ENCODE measurements around the gene HOXB8.

Gene HOXB8

DNA sequence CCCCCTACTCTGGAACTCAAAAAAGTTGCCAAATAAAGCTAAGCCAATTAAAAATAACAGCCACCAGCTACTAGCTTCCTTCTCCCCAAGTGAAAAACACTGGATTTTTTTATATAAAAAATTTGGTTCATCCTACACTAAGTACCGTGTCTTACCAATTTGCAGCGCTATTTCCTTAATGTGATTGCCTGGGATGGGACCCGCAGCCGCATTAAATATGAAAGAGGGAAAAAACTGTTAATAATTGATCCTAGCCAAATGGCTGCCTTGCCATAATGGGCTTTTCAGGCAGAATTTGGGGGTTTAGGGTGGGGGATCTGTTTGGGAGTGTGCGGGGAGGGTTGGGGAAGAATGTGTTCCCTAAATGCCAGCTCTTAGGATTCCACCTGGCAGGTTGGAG lies 9.0 kb upstream of the HOXB8 start:
- in situ Hi-C loops (cut with MboI; ENCODE audit: low sequenced_read_pairs): loop anchor here (5.0 kb wide), 1 partner anchor 597 kb away; no protein-coding TSS in a partner anchor
- DNase-seq (ENCODE audit: low spot score in 2 of 2): no peak
- Histone ChIP-seq H3K36me3 (replicated peaks) (no peaks in the 10 kb centered on the region), H3K9me3 (no peaks in the 10 kb centered on the region), H3K4me1 (no peaks in the 10 kb centered on the region), H3K27me3 (ENCODE audit: low read depth) (peaks cover 89% of the 10 kb centered on the region), H3K4me3 (no peak overlapping the region)

DNA sequence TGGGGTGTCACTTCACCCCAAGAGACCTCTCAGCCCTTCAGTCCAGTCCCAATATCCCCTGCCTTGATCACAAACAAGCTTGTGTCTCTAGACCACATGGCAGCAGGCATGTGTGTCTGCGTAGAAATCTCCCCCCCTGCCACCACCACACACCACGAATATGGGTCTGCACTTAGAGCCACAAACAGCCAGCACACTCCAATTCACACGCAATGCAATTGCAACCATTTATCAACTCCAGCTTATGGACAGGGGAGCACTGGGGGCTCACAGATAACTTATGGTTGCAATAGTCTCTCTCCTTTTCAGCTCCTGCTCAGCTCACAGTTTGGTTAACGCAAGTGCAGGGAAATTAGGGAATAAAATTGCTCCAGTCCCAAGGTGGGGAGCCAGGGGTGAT lies 8.5 kb upstream of the HOXB8 start:
- in situ Hi-C loops (cut with MboI; ENCODE audit: low sequenced_read_pairs): loop anchor here (5.0 kb wide), 1 partner anchor 596 kb away; no protein-coding TSS in a partner anchor
- H3K36me3 ChIP-seq (replicated peaks): no peaks in the 10 kb centered on the region
- H3K4me3 ChIP-seq: no peak overlapping the region
- H3K27me3 ChIP-seq (ENCODE audit: low read depth): peaks cover 89% of the 10 kb centered on the region
- DNase-seq (ENCODE audit: low spot score in 2 of 2): no peak
- H3K9me3 ChIP-seq: no peaks in the 10 kb centered on the region
- no peaks in the 10 kb centered on the region; the same call in 1 of the 2 replicates for H3K4me1 ChIP-seq

DNA sequence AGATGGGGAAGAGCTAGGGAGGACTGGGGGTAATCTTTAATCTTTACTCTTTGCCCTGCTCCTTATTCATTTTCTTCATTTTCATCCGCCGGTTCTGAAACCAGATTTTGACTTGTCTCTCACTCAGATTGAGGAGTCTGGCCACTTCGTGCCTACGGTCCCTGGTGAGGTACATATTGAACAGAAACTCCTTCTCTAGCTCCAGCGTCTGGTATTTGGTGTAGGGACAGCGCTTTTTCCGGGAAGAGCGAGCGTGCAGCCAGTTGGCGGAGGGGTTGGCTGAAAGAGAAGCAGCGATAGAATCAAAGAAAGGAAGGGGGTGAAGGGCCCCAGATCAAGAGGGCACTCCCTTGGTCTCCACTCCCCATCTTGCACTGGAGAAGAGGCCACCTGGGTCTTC lies 7.8 kb upstream of the HOXB8 start:
- H3K4me1 ChIP-seq: no peaks in the 10 kb centered on the region; the same call in 1 of the 2 replicates
- DNase-seq (ENCODE audit: low spot score in 2 of 2): no peak
- in situ Hi-C loops (cut with MboI; ENCODE audit: low sequenced_read_pairs): loop anchor here (5.0 kb wide), 1 partner anchor 596 kb away; no protein-coding TSS in a partner anchor
- H3K27me3 ChIP-seq (ENCODE audit: low read depth): peaks cover 88% of the 10 kb centered on the region
- H3K4me3 ChIP-seq: no peak overlapping the region
- no peaks in the 10 kb centered on the region for H3K36me3 ChIP-seq (replicated peaks)
- H3K9me3 ChIP-seq: no peaks in the 10 kb centered on the region

DNA sequence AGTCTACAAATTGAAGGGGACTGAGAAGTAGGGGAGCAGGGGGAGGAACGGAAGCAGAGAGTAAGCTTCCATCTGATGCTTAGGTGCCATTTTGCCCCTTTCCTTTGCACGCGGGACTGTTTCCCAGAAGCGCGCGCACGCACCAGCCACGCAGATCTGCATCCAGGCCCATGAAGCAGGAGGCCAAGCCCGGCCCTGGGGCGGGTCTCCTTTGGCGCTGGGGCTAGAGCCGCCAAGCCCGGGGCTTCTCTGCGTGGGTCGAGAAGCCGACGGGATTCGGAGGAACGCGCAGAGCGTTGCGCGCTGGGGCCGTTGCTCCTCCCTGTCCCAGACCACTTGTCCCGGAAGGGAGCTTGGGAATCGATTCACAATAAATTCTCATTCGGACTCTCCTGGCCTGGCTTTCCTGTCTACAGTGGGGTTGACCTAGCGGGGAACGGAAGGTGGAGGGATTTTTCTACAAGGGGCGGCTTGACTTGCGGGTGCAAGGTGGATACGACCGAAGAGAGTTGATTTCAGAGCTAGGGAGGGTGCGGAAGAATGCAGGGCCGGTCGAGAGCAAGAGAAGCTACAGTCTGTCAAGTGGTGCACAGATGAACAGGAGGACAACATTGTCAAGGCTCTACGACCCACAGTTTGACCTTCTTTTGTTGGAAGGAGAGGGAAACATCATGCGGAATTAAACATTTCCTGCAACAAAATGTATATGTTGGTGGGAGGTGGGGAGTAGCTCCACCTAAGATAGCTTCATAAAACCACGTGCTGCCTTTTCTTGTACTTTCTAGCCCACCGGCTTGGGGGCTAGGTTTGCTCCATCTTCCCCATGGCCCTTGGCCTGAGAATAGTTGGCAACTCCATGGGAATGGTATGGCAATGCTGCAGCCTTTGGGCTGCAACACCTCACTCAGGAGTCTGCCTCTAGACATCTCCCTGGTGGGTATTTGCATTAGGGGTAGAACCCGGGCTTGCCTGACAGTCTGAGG lies 6.6 kb upstream of the HOXB8 start:
- no peaks in the 10 kb centered on the region for H3K36me3 ChIP-seq (replicated peaks)
- no peak overlapping the region for H3K4me3 ChIP-seq
- no peaks in the 10 kb centered on the region for H3K9me3 ChIP-seq
- DNase-seq (ENCODE audit: low spot score in 2 of 2): no peak
- H3K4me1 ChIP-seq: no peaks in the 10 kb centered on the region; the same call in 1 of the 2 replicates
- peaks cover 88% of the 10 kb centered on the region for H3K27me3 ChIP-seq (ENCODE audit: low read depth)
- in situ Hi-C loops (cut with MboI; ENCODE audit: low sequenced_read_pairs): loop anchor here (5.0 kb wide), 1 partner anchor 594 kb away; no protein-coding TSS in a partner anchor

DNA sequence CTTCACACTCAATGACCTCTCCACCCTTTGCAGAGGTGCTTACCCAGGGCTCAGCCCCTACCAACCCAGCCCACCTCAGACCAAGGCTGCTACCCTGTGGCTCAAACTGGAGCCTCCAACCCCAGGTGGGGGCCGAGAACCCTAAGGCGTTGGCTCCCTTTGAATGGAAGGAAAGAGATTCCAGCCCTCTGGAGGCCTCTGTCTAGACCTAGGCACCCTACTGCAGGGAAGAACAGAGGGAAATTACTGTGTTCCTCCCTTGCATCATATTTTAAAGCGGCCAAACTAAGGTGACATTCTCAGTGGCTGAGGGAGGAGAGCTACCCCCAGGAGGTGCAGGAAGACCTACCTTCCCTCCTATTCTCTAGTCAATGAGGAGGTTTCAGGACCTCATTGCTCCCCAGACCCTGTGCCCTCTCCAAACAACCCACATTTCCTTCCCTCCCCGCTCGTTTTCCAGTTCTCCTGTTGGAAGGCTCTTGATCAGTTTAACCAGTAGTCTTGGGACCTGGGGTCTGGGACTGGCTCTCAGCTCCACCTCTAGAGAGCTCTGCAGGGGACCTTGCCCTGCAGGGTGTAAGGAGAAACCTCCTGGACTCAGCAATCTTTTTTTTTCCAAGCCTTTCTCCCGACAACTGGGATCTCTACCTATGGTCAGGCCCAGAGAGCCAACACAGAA lies 5.5 kb upstream of the HOXB8 start:
- in situ Hi-C loops (cut with MboI; ENCODE audit: low sequenced_read_pairs): loop anchor here (5.0 kb wide), 1 partner anchor 593 kb away; no protein-coding TSS in a partner anchor
- H3K9me3 ChIP-seq: no peaks in the 10 kb centered on the region
- no peak for DNase-seq (ENCODE audit: low spot score in 2 of 2)
- no peak overlapping the region for H3K4me3 ChIP-seq
- H3K27me3 ChIP-seq (ENCODE audit: low read depth): peaks cover 92% of the 10 kb centered on the region
- H3K4me1 ChIP-seq: no peaks in the 10 kb centered on the region; the same call in 1 of the 2 replicates
- H3K36me3 ChIP-seq (replicated peaks): no peaks in the 10 kb centered on the region

DNA sequence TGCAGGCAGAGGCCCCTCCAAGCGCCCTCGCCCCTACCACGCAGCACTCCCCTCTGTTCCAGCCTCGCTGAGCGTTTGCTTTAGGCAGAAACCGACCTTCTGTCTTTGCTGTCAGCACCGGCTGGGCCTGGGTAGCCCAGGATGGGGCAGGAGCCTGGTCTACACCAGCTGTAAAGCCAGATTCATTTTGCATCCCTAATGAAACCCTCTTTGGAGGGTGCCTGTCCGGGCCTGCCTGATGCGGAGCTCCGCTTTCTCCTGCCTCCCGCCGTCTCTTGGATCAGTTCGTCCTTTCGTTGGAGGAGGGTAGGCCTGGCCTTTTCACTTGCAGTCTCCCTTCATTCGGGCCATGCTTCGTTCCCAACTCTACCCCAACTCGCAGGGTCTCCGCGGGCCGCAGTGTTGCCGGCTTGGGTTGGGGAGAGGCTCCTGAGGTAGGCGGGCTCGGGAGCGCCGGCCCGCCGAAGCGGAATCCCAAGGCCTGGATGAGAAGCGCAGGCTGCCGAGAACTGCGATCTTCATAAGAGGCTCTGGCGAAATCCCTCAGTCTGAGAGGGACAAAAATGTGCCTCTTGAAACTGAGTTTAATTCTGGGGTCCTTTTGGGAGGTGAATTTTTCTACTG lies 4.8 kb upstream of the HOXB8 start:
- no peaks in the 10 kb centered on the region for H3K36me3 ChIP-seq (replicated peaks)
- no peaks in the 10 kb centered on the region; the same call in 1 of the 2 replicates for H3K4me1 ChIP-seq
- H3K9me3 ChIP-seq: no peaks in the 10 kb centered on the region
- in situ Hi-C loops (cut with MboI; ENCODE audit: low sequenced_read_pairs): loop anchor here (5.0 kb wide), 1 partner anchor 593 kb away; no protein-coding TSS in a partner anchor
- DNase-seq (ENCODE audit: low spot score in 2 of 2): no peak
- H3K27me3 ChIP-seq (ENCODE audit: low read depth): peaks cover 92% of the 10 kb centered on the region
- no peak overlapping the region for H3K4me3 ChIP-seq

DNA sequence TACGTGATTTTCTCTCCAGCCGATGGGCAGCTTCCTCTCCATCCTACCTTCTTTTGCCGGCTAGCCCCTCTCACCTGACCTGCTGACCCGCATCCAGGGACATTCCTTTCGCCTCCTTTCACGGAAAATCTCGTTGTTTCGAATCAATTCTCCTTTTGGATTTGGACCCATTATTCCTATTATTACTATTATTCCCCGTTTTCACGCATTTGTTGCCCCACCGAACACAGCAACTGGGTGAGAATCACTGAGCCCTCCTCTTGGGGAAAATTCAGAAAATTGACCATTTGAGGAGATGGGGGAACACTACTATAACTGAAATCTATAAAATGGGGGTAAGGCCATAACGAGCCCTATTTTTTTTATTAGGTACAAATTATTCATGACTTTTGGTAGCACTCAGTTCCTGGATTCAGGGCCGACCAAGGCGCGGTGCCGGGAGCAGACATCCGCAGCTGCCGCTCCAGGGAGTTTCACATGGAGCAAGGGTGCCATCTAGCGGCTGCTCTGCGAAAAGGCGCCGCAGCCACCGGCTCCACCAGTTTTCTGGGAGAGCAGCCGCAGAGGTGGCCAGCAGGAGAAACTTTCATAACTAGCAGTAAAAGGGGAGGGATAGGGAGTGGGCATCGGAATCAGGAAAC lies 3.3 kb upstream of the HOXB8 start:
- peak; percentile 84 to 90 for DNase-seq (ENCODE audit: low spot score in 2 of 2)
- no peaks in the 10 kb centered on the region for H3K9me3 ChIP-seq
- in situ Hi-C loops (cut with MboI; ENCODE audit: low sequenced_read_pairs): no loop called here
- peaks cover 89% of the 10 kb centered on the region for H3K27me3 ChIP-seq (ENCODE audit: low read depth)
- peak overlapping the region; percentile 15 for H3K4me3 ChIP-seq
- no peaks in the 10 kb centered on the region for H3K36me3 ChIP-seq (replicated peaks)
- H3K4me1 ChIP-seq: no peaks in the 10 kb centered on the region; the same call in 1 of the 2 replicates

DNA sequence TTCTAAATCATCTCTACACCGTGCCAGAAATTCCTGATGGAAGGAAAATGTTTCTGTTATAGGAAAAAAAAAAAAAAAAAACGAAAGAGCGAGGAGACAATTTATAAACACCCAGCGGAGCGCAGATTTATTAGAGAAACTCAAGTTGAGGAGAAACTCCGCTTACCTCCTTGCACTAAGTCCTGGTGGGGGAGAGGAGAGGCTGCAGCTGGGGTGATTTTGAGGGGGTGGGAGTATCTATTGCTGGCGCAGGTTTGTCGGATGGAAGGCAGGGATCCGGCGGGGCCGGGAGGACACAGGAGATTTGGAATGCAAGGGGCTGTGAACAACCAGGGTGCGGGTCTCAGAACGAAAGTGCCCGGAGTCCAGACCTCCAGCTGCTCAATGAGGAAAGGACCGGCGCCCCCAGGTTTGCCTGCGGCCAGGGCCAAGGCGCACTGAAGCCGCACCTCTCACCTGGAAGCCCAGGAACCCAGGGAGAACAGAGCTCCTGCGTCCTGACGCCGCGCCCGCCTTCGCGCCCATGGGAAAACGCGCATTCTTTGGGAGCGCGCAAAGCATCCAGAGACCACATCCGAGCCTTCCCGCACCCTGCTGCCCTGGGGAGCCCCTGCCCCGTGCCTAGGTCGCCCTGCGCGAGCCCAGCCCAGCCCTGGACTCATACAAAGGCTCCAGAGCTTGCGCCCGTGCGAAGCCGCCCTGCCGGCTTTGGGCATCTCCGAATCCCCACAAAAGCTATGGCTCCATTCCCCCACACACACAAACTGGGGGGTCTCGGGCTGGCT lies 2.6 kb upstream of the HOXB8 start:
- Histone ChIP-seq H3K9me3 (no peaks in the 10 kb centered on the region), H3K36me3 (replicated peaks) (no peaks in the 10 kb centered on the region), H3K4me3 (no peak overlapping the region), H3K27me3 (ENCODE audit: low read depth) (peaks cover 82% of the 10 kb centered on the region), H3K4me1 (no peaks in the 10 kb centered on the region; the same call in 1 of the 2 replicates)
- DNase-seq (ENCODE audit: low spot score in 2 of 2): no peak
- in situ Hi-C loops (cut with MboI; ENCODE audit: low sequenced_read_pairs): no loop called here

DNA sequence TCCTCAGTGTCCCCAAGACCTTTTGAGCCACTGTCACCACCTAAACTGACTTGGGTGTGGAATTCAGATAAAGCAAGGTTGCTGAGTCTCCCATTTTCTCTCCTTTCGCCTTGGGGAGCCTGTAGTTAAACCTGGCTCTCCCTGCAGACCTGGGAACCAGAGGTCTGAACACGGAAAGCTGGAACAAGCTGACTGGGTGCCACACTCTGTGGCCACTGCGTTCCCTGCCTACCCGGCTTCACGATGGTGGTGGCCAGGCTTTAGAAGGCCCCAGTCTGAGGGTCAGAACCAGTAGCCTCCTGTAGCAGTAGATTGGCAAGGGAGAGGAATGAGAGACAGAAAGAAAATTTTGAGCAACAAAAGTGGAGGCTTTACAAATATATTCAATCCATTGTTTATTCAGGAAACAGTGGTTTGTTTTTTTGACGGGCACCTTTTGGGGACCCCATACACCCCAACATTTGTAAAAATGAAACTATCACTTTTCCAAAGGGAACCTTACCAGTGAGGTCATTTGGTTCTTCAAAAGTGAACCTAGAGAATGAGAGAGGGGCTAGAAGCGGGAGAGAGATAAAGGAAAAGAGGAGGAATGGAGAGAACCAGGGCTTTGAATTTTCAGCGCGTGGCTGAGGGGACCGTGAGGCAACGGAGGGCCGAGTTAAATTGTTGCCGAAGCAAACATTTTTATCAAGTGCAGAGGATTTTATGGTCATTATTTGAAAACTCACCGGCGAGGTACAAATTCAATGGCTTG lies 1.8 kb upstream of the HOXB8 start:
- in situ Hi-C loops (cut with MboI; ENCODE audit: low sequenced_read_pairs): no loop called here
- Histone ChIP-seq H3K27me3 (ENCODE audit: low read depth) (peaks cover 74% of the 10 kb centered on the region), H3K36me3 (replicated peaks) (no peaks in the 10 kb centered on the region), H3K9me3 (no peaks in the 10 kb centered on the region), H3K4me3 (no peak overlapping the region), H3K4me1 (peaks cover under 1% of the 10 kb centered on the region; the same call in 1 of the 2 replicates)
- no peak for DNase-seq (ENCODE audit: low spot score in 2 of 2)

DNA sequence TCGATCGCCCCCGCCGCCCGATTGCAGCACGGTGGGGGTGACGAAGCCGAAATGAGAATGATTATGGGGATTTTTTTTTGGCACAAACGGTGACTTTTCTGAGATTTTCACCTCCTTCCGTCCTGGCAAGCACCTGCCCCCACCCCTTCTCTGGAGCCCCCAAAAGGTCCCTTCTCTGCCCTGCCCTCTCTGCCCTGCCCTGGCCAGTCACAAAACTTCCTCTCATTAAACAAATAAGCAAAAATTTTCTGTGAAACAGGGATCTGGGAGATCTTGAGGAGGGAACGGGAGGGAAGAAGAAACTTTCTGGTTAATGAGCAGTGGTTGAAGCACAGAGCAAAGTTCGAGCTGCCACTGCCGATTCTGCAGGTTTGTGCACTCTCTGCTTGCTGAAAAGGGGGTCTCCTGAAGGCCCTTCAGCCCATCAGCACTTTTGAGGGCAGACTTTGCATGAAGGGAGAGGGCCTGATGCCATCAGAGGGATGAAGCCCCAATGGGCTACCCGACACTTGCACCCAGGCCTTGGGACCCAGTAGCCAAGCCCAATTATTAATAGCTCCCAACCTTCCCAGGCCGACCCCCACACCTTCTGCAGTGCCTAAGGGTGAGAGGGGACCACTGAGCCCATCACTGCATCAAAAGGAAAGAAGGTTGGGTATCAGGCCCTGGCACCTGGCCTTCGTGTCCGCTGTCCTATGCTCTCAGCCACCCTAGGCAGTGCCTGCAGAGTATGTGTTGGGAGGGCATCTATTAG lies 1.0 kb upstream of the HOXB8 start:
- in situ Hi-C loops (cut with MboI; ENCODE audit: low sequenced_read_pairs): no loop called here

DNA sequence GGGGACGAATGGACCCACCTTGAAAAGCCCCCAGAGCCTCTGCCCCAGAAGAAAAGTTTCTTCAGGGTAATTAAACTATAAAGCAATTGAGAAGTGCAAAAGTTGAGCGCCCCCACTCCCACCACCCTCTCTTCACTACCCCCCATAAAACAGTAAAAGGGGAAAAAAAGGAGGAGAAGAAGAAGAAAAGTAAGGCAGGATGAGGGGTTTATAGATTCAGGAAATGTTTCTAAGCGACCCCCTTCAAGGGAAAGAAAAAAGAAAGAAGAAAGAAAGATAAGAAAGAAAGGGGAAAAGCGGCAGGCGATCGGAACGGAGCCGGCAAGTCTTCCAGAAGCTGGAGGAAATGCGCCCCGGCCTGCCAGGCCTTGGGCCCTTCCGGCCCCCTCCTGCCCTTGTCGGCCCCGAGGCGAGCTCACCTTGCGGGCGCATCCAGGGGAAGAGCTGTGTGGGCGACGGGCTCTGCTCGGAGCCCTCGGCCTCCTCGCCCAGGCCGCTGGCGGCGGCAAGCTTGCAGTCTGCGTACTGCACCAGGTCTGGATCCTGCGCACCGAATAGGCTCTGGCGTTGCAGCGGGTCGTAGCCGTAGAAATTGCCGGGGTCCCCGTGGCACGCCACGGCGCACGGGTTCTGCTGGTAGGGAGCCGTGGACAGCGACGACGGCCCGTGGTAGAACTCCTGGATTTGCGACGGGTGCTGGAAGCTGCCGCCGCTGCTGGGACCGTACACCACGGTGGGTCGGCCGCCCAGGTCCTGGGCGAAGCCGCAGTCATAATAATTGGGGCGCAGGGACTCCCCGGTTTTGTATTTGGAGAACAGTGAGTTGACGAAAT lies 1.0 kb downstream of the HOXB8 start:
- Histone ChIP-seq H3K4me1 (peaks cover 2% of the 10 kb centered on the region; the same call in 1 of the 2 replicates), H3K4me3 (no peak overlapping the region), H3K27me3 (ENCODE audit: low read depth) (peaks cover 53% of the 10 kb centered on the region), H3K36me3 (replicated peaks) (no peaks in the 10 kb centered on the region), H3K9me3 (no peaks in the 10 kb centered on the region)
- DNase-seq (ENCODE audit: low spot score in 2 of 2): no peak
- in situ Hi-C loops (cut with MboI; ENCODE audit: low sequenced_read_pairs): no loop called here

More for the DNA sequence above, 1.0 kb upstream of the HOXB8 start:
- Histone ChIP-seq H3K4me3 (no peak overlapping the region), H3K27me3 (ENCODE audit: low read depth) (peaks cover 68% of the 10 kb centered on the region), H3K4me1 (peaks cover 2% of the 10 kb centered on the region; the same call in 1 of the 2 replicates), H3K36me3 (replicated peaks) (no peaks in the 10 kb centered on the region), H3K9me3 (no peaks in the 10 kb centered on the region)
- no peak for DNase-seq (ENCODE audit: low spot score in 2 of 2)
